Testis (tissue), 2 donors: ENCODE data around the gene GSAP.

ENCODE experiments used
- CTCF ChIP-seq, 3 experiments: fragments of 450-650 bp in 2 of 3; fragments of 200-600 bp in 1 of 3; sonication (generic) in 1 of 3; IDR thresholded peaks; one replicate each; pipeline ENCODE4 v1.5.1; 2016 to 2019; ENCODE audit warnings: antibody characterized with exemption in 3 of 3, mild to moderate bottlenecking in 2 of 3, moderate library complexity in 1 of 3
- POLR2A ChIP-seq: fragments of 450-650 bp; IDR thresholded peaks from one replicate; pipeline ENCODE4 v1.6.1; 2017; ENCODE audit warnings: antibody characterized with exemption, mild to moderate bottlenecking, moderate library complexity

- TF ChIP-seq CTCF (IDR thresholded peaks at IDR 0.05) (no peak), POLR2A (no peak)
These were observed 1.7 kb upstream of the GSAP start for GRCh38 chr7:77417801-77418200.
